ENCODE results near the gene NRL. TPM values are rescaled to one million over a fixed set of nuclear protein-coding genes. Genes with fewer than 3 reads are reported as not detected.

NRL gene
- total RNA-seq, 1 experiment from 2014 or later: 2.3 TPM

DNA sequence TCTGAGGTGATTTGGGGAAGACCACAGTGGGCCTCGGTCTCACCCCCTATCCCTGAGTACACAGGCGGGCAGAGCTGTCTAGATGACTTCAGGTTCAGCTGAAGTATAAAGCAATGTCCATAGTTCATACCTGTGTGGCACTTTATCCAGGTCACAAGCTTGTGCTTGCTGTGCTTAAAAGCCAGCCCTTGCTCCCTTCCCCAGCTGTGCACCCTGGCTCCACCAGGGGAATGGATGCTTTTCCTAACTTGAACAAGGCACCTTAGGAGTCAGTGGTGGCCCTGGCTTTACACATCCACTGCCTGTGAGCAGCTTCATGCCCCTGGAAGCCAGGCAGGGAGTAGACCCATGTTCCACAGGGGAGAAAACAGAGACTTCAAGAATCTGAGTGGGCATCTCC, 57.5 kb downstream of the NRL start:
- H3K9me2 ChIP-seq (ENCODE audit: insufficient read depth): no peaks in the 10 kb centered on the region
- no peak overlapping the region for H3K4me2 ChIP-seq
- no peaks in the 10 kb centered on the region for H3K9me3 ChIP-seq (ENCODE audit: insufficient read depth, low read depth)
- H3F3A ChIP-seq (ENCODE audit: insufficient read depth, low read depth): no peaks in the 10 kb centered on the region
- no peaks in the 10 kb centered on the region for H3K36me3 ChIP-seq (ENCODE audit: low read depth)
- no TSS peak for BruUV-seq (replicated peaks)
- no peak overlapping the region for H3K27ac ChIP-seq
- H3K4me1 ChIP-seq (replicated peaks; ENCODE audit: insufficient read depth): no peaks in the 10 kb centered on the region
- ChIA-PET POLR2A (ENCODE audit: unreplicated experiment) (interaction anchor here (0.6 kb wide), 1 partner anchor 468 kb away, joined by 4 read pairs; no protein-coding TSS in a partner anchor), CTCF (interaction anchor here (0.6 to 1.0 kb wide), 3 partner anchors 10 to 83 kb away, joined by 3 read pairs; no protein-coding TSS in a partner anchor)
- no peaks in the 10 kb centered on the region for H4K20me1 ChIP-seq (ENCODE audit: insufficient read depth)
- H3K27me3 ChIP-seq (ENCODE audit: insufficient read depth, low read depth): peaks cover 30% of the 10 kb centered on the region
- intact Hi-C loops (cut with micrococcal nuclease; ENCODE audit: unreplicated experiment): no loop called here
- TF ChIP-seq, protein P1, sequence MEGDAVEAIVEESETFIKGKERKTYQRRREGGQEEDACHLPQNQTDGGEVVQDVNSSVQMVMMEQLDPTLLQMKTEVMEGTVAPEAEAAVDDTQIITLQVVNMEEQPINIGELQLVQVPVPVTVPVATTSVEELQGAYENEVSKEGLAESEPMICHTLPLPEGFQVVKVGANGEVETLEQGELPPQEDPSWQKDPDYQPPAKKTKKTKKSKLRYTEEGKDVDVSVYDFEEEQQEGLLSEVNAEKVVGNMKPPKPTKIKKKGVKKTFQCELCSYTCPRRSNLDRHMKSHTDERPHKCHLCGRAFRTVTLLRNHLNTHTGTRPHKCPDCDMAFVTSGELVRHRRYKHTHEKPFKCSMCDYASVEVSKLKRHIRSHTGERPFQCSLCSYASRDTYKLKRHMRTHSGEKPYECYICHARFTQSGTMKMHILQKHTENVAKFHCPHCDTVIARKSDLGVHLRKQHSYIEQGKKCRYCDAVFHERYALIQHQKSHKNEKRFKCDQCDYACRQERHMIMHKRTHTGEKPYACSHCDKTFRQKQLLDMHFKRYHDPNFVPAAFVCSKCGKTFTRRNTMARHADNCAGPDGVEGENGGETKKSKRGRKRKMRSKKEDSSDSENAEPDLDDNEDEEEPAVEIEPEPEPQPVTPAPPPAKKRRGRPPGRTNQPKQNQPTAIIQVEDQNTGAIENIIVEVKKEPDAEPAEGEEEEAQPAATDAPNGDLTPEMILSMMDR (conservative IDR thresholded peaks at IDR 0.05): no peak
- no peak for TF ChIP-seq EZH2 (IDR thresholded peaks at IDR 0.05; ENCODE audit: low read depth)
- no peak overlapping the region for H2AFZ ChIP-seq
- no peak overlapping the region for H3K4me3 ChIP-seq
- no peaks in the 10 kb centered on the region for H3K79me2 ChIP-seq (ENCODE audit: low read depth)
- no peak for DNase-seq

DNA sequence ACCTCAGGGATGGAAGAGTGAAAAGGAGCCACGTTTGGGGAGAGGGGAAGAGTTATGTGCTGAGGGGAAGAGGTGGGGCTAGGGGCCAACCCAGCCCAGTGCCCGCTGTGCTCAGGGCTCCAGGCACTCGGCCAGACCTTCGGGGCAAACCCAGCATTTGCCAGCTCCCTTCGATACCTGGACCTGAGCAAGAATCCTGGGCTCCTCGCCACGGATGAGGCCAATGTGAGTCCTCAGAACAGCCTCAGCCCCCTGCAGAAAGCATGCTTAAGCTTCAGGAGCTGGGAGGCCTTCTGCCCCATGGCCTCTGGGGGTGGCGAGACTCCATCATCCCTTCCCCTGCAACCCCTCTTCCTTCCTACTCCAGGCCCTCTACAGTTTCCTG, 58.0 kb downstream of the NRL start:
- H3K4me2 ChIP-seq: no peak overlapping the region
- H2AFZ ChIP-seq: no peak overlapping the region
- intact Hi-C loops (cut with micrococcal nuclease; ENCODE audit: unreplicated experiment): no loop called here
- no TSS peak for BruUV-seq (replicated peaks)
- H3K9me2 ChIP-seq (ENCODE audit: insufficient read depth): no peaks in the 10 kb centered on the region
- H3K9me3 ChIP-seq (ENCODE audit: insufficient read depth, low read depth): no peaks in the 10 kb centered on the region
- ChIA-PET POLR2A (ENCODE audit: unreplicated experiment) (no interaction called here), CTCF (interaction anchor here (0.5 to 0.6 kb wide), 2 partner anchors 51 to 83 kb away, joined by 3 read pairs; no protein-coding TSS in a partner anchor)
- peaks cover 30% of the 10 kb centered on the region for H3K27me3 ChIP-seq (ENCODE audit: insufficient read depth, low read depth)
- H3K4me3 ChIP-seq: no peak overlapping the region
- H4K20me1 ChIP-seq (ENCODE audit: insufficient read depth): no peaks in the 10 kb centered on the region
- H3K36me3 ChIP-seq (ENCODE audit: low read depth): no peaks in the 10 kb centered on the region
- no peak for DNase-seq
- H3K4me1 ChIP-seq (replicated peaks; ENCODE audit: insufficient read depth): no peaks in the 10 kb centered on the region
- H3K79me2 ChIP-seq (ENCODE audit: low read depth): no peaks in the 10 kb centered on the region
- no peaks in the 10 kb centered on the region for H3F3A ChIP-seq (ENCODE audit: insufficient read depth, low read depth)
- TF ChIP-seq, protein P1 (conservative IDR thresholded peaks at IDR 0.05): no peak
- TF ChIP-seq EZH2 (IDR thresholded peaks at IDR 0.05; ENCODE audit: low read depth): no peak
- H3K27ac ChIP-seq: no peak overlapping the region

DNA sequence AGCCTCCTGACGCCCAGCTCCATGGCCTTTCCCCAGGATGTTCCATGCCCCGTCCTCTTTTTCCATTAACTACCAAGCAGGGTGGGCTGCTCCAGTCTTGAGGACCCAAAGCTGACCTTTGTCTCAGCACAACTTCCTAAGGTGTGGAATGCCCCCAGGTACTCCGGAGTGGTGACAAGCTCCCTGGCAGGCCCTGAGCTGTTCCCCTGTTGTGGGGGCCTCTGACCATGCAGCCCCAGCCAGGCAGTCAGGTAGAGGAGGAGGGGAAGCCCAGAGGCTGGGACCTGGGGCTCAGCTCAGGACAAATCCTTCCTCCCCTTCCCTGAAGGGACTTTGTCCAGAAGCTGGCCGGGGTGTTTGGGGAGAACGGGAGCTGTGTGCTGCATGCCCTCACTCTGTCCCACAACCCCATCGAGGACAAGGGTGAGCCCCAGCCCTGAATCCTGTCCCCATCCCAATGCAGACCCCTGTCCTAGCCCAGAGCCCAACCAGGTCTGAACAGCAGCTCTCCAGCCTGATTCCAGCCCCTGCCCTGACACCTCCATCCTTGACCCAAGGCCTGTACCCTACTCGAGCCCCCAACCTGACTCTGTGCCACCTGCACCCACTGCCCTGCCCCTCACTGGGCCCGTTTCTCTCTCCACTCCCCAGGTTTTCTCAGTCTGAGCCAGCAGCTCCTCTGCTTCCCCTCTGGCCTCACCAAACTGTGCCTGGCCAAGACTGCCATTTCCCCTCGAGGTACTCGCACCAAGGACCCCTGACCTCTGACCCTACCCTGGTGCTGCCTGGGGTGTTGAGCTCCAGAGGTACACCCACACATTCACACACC, 58.6 kb downstream of the NRL start:
- H2AFZ ChIP-seq: no peak overlapping the region
- intact Hi-C loops (cut with micrococcal nuclease; ENCODE audit: unreplicated experiment): no loop called here
- no peaks in the 10 kb centered on the region for H3K4me1 ChIP-seq (replicated peaks; ENCODE audit: insufficient read depth)
- no peak overlapping the region for H3K4me3 ChIP-seq
- no peak overlapping the region for H3K27ac ChIP-seq
- H3K4me2 ChIP-seq: no peak overlapping the region
- no peaks in the 10 kb centered on the region for H3K36me3 ChIP-seq (ENCODE audit: low read depth)
- no peaks in the 10 kb centered on the region for H3F3A ChIP-seq (ENCODE audit: insufficient read depth, low read depth)
- ChIA-PET POLR2A (ENCODE audit: unreplicated experiment) (interaction anchor here (0.5 kb wide), 1 partner anchor 163 kb away, joined by 3 read pairs; no protein-coding TSS in a partner anchor), CTCF (interaction anchor here (0.5 to 0.8 kb wide), 2 partner anchors 52 kb away, joined by 3 read pairs; no protein-coding TSS in a partner anchor)
- H3K9me2 ChIP-seq (ENCODE audit: insufficient read depth): no peaks in the 10 kb centered on the region
- no peaks in the 10 kb centered on the region for H3K9me3 ChIP-seq (ENCODE audit: insufficient read depth, low read depth)
- no peak for DNase-seq
- BruUV-seq (replicated peaks): no TSS peak
- no peaks in the 10 kb centered on the region for H3K79me2 ChIP-seq (ENCODE audit: low read depth)
- H3K27me3 ChIP-seq (ENCODE audit: insufficient read depth, low read depth): peaks cover 30% of the 10 kb centered on the region
- no peaks in the 10 kb centered on the region for H4K20me1 ChIP-seq (ENCODE audit: insufficient read depth)
- no peak for TF ChIP-seq EZH2 (IDR thresholded peaks at IDR 0.05; ENCODE audit: low read depth)
- TF ChIP-seq, protein P1 (conservative IDR thresholded peaks at IDR 0.05): no peak

Measured in PC-9 (cell line).